ENCODE data around the gene PHGDH.

GRCh38 chr1:119680723-119681122, 31.0 kb upstream of the PHGDH start:
- TF ChIP-seq CTCF (IDR thresholded peaks at IDR 0.05), result no peak
- no peak for TF ChIP-seq POLR2A (IDR thresholded peaks at IDR 0.05)
- TF ChIP-seq POLR2AphosphoS5 (IDR thresholded peaks at IDR 0.05), result no peak
- no peak for TF ChIP-seq EP300 (IDR thresholded peaks at IDR 0.05)
